NCI-H1694 (cell line): ENCODE measurements around the gene CACNG3.
"Not testable (repeated sequence)": the region's sequence is repeated elsewhere in the genome, so short reads cannot be mapped to it uniquely, and the experiment has no call there.

Experiments used
- DNase-seq: peaks from one replicate; lab custom pipeline; 2025; lab: John Stamatoyannopoulos, UW

Gene CACNG3

GRCh38 chr16:24279982-24280515 lies 23.9 kb downstream of the CACNG3 start:
- no peak for DNase-seq

- DNase-seq: no peak
Measured at GRCh38 chr16:24281466-24281865, 25.3 kb downstream of the CACNG3 start.

GRCh38 chr16:24282141-24282540 lies 26.0 kb downstream of the CACNG3 start:
- DNase-seq: no peak

GRCh38 chr16:24286741-24287405 lies 30.7 kb downstream of the CACNG3 start:
- DNase-seq: no peak

DNA sequence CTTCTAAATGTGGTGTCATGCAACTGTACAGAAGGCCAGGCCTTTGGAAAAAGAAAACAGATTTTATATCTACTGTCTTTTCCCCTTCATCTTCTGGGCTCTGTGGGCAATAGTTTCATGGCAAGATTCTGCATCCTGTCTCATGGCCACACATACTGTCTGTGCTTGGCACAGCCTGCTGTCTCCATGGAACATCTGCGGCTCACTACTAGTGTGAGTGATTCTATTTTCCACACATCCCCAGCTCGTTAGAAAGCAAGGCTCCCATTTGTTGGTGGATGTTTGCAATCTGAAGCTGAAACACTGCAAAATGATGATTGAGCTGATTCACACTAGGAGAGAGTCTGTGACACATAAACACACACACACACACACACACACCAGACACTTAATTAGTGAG lies 32.4 kb downstream of the CACNG3 start:
- no peak for DNase-seq

GRCh38 chr16:24289166-24289700 lies 33.1 kb downstream of the CACNG3 start:
- no peak for DNase-seq

GRCh38 chr16:24291932-24292331 lies 35.8 kb downstream of the CACNG3 start:
- no peak for DNase-seq

- DNase-seq: no peak
Measured at GRCh38 chr16:24294131-24294530, 38.0 kb downstream of the CACNG3 start.

GRCh38 chr16:24297375-24297774 lies 41.2 kb downstream of the CACNG3 start:
- no peak for DNase-seq

GRCh38 chr16:24298548-24299167 lies 42.5 kb downstream of the CACNG3 start:
- DNase-seq: no peak

DNA sequence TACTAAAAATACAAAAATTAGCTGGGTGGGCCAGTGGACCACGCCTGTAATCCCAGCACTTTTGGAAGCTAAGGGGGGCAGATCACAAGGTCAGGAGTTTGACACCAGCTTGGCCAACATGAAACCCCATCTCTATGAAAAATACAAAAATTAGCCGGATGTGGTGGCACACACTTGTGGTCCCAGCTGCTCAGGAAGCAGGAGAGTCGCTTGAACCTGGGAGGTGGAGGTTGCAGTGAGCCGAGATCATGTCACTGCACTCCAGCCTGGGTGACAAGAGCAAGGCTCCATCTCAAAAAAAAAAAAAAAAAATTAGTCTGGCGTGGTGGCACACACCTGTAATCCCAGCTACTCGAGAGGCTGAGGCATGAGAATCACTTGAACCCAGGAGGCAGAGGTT lies 44.6 kb downstream of the CACNG3 start:
- not testable (repeated sequence) for DNase-seq

DNA sequence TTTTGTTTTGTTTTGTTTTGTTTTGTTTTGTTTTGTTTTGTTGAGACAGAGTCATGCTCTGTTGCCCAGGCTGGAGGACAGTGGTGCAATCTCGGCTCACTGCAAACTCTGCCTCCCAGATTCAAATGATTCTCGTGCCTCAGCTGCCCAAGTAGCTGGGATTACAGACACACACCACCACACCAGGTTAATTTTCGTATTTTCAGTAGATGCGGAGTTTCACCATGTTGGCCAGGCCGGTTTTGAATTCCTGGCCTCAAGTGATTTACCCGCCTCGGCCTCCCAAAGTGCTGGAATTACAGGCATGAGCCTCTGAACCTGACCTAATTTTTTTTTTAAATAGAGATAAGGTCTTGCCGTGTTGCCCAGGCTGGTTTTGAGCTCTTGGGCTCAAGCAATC lies 46.5 kb downstream of the CACNG3 start:
- DNase-seq: no peak

DNA sequence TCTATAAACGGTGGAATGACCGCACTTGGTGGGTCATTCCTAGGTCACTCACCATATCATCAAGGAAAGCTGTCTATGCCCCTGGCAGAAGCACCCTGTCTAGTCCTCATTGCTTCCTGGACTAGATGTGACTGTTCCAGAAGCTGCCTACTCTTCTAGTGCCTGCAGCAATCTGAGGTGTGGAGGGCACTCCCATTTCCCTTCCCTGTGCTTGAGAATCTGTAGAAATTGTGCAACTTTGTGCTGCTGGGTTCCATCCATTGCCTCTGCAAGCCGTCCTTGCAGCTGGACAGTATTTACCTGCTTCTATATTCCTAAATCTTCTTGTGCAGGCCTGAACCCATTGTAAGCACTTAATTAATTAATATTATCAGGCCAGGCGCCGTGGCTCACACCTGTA lies 52.1 kb downstream of the CACNG3 start:
- DNase-seq: no peak

DNA sequence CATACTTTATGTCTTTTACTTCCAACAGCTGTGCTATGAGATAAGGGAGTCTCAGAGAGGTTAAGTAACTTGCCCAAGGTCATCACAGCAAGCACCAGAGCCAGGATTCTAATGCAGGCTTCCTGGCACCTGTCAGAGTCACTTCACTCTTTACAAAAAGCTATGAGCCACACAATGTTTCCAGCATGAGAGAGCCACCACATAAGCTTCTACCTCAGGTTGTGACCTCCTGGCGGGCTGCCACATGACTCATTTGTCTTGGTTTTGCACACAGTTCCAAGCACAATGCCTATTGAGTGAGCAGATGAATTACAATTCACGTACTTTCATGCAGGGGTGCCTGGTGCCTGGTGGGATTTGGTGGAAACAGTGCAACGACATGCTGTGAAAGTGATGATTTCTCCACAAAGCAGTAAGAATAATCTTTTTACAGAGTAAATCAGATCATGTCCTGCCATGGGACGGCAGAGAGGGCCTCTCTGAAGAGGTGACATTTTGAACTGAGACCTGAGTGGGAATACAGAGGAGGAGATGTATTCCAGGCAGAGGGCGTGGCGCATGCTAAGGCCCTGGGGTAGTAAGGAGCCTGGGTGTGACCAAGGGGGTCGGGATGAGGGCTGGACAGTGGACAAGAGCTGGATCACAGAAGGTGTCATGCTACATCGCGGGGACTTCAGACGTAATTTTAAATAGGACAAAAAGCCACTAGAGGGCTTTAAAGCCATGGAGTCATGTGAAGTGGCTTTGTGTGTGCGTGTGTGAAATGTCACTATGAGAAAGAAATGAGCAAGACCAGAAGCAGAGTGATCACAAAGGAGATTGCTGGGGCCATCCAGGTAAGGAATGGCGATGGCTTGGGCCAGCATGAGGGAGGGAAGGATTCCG lies 53.4 kb downstream of the CACNG3 start:
- DNase-seq: no peak

- no peak for DNase-seq
Measured at GRCh38 chr16:24315343-24315742, 59.2 kb downstream of the CACNG3 start.

DNA sequence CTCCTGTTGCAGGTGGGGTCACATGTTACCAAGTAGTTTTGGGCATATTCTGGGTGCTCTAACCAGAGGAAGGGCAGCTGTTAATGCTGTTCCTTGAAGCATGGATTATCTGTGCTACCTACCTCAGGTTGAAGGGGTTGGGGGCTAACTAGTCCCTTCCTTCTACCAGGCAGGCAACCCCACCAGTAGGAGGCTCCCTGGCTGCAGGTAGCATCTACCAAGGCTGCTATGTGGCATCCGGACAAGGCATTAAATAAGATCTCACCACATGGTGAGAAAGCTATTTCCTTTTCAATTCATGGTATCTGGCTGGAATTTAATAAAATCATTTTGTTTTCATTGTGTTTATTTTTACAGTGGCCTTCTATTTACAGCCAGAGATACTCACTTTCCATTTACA lies 62.5 kb downstream of the CACNG3 start:
- DNase-seq: no peak

- DNase-seq: no peak
Measured at GRCh38 chr16:24319126-24319814, 63.1 kb downstream of the CACNG3 start.

DNA sequence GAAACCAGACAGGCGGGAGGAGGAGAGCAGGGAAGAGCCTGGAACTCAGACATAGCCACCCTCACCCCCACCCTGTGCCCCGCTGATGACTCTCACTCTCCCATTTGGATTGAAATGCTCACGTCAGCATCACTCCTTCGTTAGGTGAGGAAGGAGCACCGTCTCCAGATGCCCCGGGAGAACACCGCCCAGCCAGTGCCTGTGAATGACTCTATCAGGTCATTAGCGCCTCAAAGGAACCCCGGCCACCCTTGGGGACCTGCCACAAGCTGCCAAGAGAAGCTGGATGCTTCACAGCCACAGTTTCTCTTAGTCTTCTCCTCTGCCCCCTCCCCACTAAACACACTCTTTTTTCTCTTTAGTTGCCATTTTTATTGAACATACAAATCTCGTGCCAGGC lies 66.0 kb downstream of the CACNG3 start:
- DNase-seq: no peak

- no peak for DNase-seq
Measured at GRCh38 chr16:24324421-24324820, 68.3 kb downstream of the CACNG3 start.

DNA sequence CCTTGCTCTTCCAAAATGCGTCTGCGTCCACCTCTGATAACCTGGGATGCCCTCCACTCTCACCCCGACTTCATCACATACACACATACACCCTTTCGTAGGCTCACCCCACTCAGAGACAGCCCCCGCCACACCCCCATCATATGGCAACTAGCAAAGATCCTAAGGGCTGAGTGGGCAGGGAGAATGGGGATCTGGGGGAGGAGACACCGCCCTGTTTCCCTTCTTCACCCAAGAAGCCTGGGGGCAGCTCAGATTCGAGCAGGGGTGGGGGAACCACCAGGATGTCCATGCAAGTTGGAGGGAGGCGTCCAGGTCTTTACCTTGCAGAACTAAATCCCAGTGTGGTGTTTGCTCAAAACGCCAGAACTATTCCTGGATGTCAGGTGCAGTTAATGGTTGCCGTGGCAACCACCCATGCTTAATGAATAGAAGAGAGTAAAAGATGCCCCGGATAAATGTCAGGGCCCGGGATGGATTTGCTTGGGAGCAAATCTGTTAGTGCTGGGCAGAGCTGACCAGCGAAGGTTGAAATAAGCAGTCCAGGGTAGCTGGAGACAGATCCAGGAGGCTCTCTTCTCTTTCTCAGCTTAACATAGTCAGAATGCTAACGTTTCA lies 72.8 kb downstream of the CACNG3 start:
- DNase-seq: no peak

- no peak for DNase-seq
Measured at GRCh38 chr16:24332178-24332577, 76.0 kb downstream of the CACNG3 start.
